Aortic smooth muscle cell (primary cell): ENCODE measurements around the gene AKAP10. TPM values are rescaled to one million over a fixed set of nuclear protein-coding genes. Genes with fewer than 3 reads are reported as not detected.

Experiments used
- total RNA-seq: library from RNA; depleted of rRNA; stranded (reverse); fragments of >200 nt; gene quantifications from 2 replicates; pipeline ENCODE4 v1.2.3, GENCODE V29; 2014

Gene AKAP10, protein sequence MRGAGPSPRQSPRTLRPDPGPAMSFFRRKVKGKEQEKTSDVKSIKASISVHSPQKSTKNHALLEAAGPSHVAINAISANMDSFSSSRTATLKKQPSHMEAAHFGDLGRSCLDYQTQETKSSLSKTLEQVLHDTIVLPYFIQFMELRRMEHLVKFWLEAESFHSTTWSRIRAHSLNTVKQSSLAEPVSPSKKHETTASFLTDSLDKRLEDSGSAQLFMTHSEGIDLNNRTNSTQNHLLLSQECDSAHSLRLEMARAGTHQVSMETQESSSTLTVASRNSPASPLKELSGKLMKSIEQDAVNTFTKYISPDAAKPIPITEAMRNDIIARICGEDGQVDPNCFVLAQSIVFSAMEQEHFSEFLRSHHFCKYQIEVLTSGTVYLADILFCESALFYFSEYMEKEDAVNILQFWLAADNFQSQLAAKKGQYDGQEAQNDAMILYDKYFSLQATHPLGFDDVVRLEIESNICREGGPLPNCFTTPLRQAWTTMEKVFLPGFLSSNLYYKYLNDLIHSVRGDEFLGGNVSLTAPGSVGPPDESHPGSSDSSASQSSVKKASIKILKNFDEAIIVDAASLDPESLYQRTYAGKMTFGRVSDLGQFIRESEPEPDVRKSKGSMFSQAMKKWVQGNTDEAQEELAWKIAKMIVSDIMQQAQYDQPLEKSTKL
- total RNA-seq, result 19.8 and 21.8 TPM in 2 replicates

GRCh38 chr17:19977293-19978208 is at the start of gene AKAP10:
Gene AKAP10 (minus strand): TSS chr17:19977828. CDS start chr17:19977679, 149 bp downstream.

GRCh38 chr17:20009302-20010098 is 31.9 kb upstream of the AKAP10 start, which contains the start of gene SPECC1:
Gene SPECC1 (plus strand): TSS chr17:20009359. CDS start chr17:20096652, 87,293 bp downstream.

DNA sequence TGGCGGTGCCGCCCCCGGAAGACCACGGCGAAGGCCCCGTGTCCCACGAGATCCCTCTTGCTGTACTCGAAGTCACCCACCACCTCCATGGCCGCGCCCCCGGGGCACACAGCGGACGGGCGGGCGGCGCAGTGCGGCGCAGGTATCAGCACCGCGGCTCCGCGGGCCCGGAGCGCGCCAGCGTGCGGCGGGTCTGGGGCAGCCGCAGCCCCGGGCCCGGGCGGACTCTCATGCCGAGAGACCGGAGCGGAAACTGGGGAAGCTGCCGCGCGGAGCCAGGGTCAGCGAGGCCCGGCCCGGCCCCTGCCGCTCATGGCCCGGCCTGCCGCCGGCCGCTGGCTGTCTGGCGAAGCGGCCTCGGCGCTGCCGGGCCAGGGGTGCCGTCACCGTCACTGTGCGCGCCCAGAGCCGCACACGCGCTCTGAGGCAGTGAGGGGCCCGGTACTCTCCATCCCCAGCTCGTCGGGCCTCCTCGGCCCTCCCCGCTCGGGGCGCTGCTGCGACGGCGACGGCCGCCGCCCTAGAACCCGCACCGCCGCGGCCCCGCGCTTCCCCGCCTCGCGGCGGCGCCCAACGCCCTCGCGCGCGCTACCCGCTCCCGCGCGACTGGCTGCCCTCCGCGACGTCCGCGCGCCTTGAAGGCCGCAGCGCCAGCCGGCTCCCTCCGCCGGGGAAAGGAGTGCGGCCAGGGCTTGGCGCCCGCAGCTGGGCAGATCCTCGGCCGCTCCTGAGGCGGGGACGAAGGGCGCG is 110.1 kb downstream of the AKAP10 start, which contains the start of gene ULK2:
ULK2 (minus strand) TSS at position 608 of the 750 bp plus-strand sequence; CDS start at position 89, 519 bp downstream.

Other genes with a start within 250 kb of the AKAP10 start
- 1.1 and 2.7 TPM in 2 replicates for gene ALDH3A1, start 229.5 kb downstream of the AKAP10 start, total RNA-seq
- gene ULK2, start 109.9 kb downstream of the AKAP10 start, total RNA-seq, result 22.9 and 37.4 TPM in 2 replicates
- 5.5 and 14.1 TPM in 2 replicates for gene SPECC1, start 31.5 kb upstream of the AKAP10 start, total RNA-seq